Activated naive CD4-positive, alpha-beta T cell treated with anti-CD3 and anti-CD28 coated beads, Interleukin-2, amount 50 U/mL, for 16 hours (primary cell): ENCODE data around the gene RSRC2.
"Not testable (repeated sequence)": the region's sequence is repeated elsewhere in the genome, so short reads cannot be mapped to it uniquely, and the experiment has no call there.

Experiments used
- DNase-seq: peaks from one replicate; pipeline ENCODE4 v3.0.0-alpha.2; 2020

RSRC2 gene, protein sequence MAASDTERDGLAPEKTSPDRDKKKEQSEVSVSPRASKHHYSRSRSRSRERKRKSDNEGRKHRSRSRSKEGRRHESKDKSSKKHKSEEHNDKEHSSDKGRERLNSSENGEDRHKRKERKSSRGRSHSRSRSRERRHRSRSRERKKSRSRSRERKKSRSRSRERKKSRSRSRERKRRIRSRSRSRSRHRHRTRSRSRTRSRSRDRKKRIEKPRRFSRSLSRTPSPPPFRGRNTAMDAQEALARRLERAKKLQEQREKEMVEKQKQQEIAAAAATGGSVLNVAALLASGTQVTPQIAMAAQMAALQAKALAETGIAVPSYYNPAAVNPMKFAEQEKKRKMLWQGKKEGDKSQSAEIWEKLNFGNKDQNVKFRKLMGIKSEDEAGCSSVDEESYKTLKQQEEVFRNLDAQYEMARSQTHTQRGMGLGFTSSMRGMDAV

GRCh38 chr12:122526683-122527477, at the start of gene RSRC2, which contains the start of gene KNTC1:
Gene RSRC2, minus strand, starts transcription at chr12:122526936. Its CDS starts 83 bp downstream, at chr12:122526853.
Gene KNTC1, plus strand, starts transcription at chr12:122527249. Its CDS starts 2,815 bp downstream, at chr12:122530064.
- DNase-seq: peak; percentile 97

DNA sequence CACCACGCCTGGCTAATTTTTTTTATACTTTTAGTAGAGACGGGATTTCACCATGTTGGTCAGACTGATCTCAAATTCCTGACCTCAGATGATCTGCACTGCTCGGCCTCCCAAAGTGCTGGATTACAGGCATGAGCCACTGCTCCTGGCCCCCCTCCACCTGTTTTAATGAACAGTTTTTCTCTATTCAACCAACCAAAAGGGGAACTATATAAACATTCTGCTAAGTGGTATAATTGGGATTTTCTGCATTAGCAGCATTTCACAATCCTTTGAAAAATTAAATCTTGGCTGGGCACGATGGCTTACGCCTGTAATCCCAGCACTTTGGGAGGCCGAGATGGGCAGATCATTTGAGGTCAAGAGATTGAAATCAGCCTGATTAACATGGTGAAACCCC, 45.1 kb upstream of the RSRC2 start:
- DNase-seq: no peak

- not testable (repeated sequence) for DNase-seq
Measured at GRCh38 chr12:122570006-122570405, 43.3 kb upstream of the RSRC2 start.

DNA sequence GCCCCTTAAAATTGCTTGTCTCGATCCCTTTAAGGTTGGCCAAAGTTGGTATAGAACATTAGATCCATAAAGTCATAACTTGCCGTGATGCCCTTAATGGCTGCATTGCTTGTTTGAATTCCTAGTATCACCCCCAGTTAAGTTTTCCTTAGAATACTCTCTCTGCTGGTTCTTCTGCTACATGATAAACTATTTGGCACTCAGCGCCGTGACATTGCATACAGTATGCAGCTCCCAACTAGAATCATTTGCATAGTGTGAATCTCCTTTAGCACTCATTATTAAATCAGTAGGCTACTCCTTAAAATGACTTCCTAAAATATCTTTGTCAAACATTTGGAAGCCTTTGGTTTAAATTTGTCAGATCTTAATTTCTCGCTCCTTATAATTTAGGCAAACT, 42.6 kb upstream of the RSRC2 start:
- no peak for DNase-seq

- DNase-seq: not testable (repeated sequence)
Measured at GRCh38 chr12:122566816-122567215, 40.1 kb upstream of the RSRC2 start.

DNA sequence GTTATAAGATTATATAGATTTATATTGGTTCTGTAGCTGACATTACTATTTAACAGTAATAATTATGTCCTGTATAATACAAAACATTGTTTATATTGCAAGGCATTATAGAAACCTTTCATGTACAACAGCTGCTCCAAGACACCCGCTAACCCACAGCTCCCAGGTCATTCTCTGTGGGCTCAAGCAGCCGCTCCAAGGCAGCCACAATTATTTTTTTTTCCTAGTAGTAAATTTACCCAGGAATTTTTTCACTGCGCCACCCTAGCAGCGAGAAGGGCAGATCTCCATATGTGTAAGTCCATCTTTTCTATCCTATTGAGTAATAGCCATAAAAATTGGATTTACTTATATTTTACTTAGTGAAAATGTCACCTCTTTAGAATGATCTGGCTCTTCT, 36.6 kb upstream of the RSRC2 start:
- DNase-seq: no peak

GRCh38 chr12:122560138-122560537, 33.4 kb upstream of the RSRC2 start:
- DNase-seq: no peak

GRCh38 chr12:122558745-122559641, 32.3 kb upstream of the RSRC2 start:
- no peak for DNase-seq

DNA sequence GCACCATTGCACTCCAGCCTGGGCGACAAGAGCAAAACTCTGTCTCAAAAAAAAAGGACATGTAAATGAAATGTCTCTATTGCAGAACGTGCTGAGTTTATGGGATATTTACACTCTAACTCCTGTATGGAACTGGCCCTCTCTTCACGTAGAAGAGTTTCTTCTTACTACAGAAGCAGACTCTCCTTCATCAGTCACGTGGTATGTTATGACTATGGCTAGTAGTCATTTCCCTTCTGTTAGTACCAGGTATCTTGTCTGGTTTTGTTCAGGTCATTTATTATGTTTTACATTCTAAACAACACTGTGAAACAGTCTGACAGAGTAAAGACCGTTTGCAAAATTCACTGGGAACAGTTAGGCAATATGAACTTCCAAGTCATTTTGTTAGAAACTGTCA, 20.6 kb upstream of the RSRC2 start:
- no peak for DNase-seq

GRCh38 chr12:122545855-122546254, 19.1 kb upstream of the RSRC2 start:
- no peak for DNase-seq

GRCh38 chr12:122544537-122544936, 17.8 kb upstream of the RSRC2 start:
- no peak for DNase-seq

DNA sequence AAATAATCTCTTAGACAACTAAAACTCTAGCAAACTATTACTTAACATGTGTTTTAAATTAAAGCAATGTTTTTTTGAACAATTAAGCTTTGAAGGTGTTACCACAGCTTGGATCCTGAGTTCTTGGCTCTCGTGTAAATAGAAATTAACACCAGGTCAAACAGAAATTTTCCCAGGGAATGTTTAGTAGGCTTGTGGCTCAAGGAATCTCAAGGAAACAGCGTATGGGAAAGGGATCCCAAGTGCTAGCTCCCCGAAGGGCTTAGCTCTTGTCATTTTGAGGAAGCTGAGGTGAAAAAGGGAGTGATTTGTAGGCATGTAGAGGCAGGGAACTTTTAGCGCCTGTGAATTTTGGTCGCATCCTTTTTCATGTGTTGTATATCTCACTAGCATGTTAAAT, 11.8 kb upstream of the RSRC2 start:
- no peak for DNase-seq

GRCh38 chr12:122537021-122537420, 10.3 kb upstream of the RSRC2 start:
- DNase-seq: no peak

DNA sequence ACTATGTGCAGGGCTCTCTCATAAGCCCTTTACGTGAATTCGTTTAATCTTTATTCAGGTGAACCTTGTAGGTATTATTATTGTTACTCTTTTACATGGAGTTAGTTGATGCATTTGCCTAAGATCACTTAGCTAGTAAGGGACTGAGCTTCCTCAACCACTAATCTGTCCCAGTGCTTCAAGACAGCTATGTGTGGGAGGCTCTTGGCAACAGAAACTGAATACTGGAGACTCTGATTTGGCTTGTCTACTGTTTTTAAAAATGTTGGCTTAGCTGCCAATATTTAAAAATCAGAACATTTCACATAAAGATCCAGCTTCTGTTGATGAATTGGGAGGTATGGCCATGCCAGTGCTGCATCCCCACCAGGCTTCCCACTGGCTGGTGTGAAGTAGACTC, 7.1 kb upstream of the RSRC2 start:
- no peak for DNase-seq

DNA sequence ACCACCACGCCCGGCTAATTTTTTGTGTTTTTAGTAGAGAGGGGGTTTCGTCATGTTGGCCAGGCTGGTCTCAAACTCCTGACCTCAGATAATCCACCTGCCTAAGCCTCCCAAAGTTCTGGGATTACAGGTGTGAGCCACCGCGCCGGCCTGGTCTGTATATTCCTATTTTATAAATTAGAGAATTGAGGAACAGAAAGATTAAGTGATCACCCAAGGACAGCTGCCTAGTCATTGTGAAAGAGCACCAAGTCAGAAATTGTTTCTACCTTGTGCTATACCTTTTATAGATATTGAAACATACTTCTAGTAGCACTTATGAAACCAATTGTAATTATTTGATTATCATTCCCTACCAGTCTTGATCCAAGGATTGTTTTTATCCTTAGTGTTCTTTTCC, 2.3 kb upstream of the RSRC2 start:
- no peak for DNase-seq

- no peak for DNase-seq
Measured at GRCh38 chr12:122528582-122528981, 1.8 kb upstream of the RSRC2 start.

DNA sequence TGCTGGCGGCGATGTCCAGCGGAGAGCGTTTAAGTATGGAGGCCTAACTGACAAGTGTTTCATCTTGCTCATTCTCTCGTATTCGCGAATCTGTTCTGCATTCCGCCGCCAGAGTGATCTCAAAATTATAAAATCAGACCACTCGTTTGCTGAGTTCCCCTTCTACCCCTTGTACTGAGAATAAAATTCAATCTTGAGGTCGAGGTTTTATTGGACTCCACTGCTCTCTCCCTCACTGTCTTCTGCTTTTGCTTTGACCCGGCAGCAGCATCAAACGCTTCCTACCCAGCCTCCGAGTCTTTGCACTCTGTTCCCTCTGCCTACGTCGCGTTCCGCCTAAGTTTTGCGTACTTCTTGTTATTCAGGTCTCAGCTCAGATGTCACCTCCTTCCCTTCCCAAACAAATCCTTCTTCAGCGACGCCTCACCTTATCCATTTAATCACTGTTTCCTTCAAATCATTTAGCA, 775 bp upstream of the RSRC2 start:
- DNase-seq: peak; percentile 34

DNA sequence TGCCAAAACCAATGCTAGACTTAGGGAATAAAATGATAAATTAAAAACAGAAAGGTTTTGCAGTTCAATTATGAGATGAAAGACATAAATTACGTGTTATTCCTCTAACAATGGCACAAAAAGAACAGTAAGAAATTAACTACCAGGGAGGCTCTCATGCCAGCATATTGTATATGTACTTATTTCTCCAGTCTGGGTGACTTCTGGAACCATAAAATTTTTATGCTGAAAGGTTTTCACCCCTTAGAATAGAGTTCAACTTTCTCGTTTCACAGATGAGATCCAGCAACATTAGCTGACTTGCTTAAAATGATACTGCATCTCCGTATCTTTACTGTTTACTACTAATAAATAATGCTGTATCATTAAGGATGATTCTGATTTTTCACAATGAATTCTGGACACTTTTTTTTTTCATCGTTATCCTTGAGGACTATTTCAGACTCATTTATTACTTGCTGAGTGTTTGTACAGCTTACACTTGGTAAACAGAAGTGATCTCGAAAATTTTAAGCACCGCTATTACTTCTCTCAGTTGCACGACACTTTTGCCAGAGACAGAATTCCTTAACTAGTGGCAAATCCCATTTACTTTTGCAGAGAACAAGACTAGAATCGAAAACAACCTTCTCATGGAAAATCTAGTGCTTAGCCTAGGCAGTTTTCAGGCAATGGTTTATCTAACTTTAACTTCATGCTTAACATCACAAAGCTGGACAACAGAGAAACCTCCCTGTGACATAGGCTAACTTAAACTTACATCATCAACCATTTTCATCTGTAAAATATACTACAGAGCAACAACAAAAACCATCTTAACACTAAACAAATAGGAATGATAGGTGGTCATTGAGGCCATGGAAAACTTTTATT, 2.7 kb downstream of the RSRC2 start:
- DNase-seq: no peak

DNA sequence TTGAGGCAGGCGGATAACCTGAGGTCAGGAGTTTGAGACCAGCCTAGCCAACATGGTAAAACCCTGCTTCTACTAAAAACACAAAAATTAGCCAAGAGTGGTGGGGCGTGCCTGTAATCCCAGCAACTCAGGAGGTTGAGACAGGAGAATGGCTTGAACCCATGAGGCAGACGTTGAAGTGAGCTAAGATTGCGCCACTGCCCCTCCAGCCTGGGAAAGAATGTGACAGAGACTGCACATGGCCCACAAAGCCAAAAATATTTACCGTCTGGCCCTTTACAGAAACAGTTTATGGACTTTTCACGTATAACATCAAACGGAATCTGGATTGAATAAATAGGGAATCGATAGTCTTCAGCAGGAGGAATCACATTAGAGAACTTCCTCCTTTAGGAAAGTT, 3.5 kb downstream of the RSRC2 start:
- no peak for DNase-seq

DNA sequence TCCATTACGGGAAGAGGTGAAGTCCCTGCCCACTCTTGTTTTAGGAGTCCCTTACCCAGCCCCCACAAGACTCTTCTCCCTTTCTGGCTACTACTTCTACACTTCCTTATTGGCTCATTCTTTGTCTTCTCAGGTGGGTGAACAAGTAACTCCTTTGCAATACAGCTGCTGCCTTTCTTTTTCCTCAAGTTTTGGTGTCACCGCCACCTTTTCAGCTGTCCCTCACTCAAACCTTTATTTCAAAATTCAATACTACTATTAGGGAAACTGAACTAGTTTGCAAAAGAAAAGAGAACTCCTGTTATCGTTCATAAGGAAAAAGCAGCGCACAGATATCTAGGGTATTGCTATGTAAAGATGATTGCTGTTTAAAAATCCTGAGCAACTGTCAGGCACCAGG, 6.1 kb downstream of the RSRC2 start:
- DNase-seq: no peak

GRCh38 chr12:122519418-122519817, 7.3 kb downstream of the RSRC2 start:
- no peak for DNase-seq

GRCh38 chr12:122518908-122519307, 7.8 kb downstream of the RSRC2 start:
- no peak for DNase-seq
